PC-9 (cell line): ENCODE measurements around the gene FXYD6.

Experiments used
- EZH2 ChIP-seq: fragments of 200-600 bp; sonication (generic); IDR thresholded peaks from 2 replicates; pipeline ENCODE4 v1.8.0; 2017; ENCODE audit warnings: antibody characterized with exemption, low read depth
- TF ChIP-seq, protein P1 (sequence below): fragments of 200-600 bp; sonication (generic); conservative IDR thresholded peaks from 2 replicates; pipeline ENCODE4 v1.6.1; 2017; ENCODE audit warnings: mixed run types, antibody characterized with exemption, mild to moderate bottlenecking, moderate library complexity

DNA sequence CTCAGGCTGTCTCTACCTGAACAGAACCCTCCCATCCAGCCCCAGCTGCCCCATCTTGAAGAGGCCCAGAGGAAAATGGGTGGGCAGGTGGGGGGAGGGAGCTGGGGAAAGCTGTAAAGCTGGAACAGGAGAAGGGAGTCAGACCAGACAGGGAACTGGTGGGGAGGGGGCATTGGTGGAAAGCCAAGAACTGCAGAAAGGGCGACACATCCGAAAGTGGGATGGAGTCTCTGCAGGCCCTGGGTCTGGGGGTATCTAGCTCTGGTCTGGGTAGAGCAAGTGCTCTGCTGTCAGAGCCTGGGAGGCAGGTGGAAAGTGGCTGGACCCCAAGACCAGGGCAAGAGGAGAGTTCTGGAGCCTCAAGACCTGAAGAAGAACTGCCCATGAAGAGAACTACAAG is 45.0 kb upstream of the FXYD6 start:
- TF ChIP-seq, protein P1, sequence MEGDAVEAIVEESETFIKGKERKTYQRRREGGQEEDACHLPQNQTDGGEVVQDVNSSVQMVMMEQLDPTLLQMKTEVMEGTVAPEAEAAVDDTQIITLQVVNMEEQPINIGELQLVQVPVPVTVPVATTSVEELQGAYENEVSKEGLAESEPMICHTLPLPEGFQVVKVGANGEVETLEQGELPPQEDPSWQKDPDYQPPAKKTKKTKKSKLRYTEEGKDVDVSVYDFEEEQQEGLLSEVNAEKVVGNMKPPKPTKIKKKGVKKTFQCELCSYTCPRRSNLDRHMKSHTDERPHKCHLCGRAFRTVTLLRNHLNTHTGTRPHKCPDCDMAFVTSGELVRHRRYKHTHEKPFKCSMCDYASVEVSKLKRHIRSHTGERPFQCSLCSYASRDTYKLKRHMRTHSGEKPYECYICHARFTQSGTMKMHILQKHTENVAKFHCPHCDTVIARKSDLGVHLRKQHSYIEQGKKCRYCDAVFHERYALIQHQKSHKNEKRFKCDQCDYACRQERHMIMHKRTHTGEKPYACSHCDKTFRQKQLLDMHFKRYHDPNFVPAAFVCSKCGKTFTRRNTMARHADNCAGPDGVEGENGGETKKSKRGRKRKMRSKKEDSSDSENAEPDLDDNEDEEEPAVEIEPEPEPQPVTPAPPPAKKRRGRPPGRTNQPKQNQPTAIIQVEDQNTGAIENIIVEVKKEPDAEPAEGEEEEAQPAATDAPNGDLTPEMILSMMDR, result no peak
- TF ChIP-seq EZH2, result no peak
